ENCODE measurements around the gene DUS1L. TPM values are rescaled to one million over a fixed set of nuclear protein-coding genes. Genes with fewer than 3 reads are reported as not detected.

The DUS1L gene
- polyA plus RNA-seq, 1 of the 3 experiments (the other 2 are of a cell fraction) = 163 TPM

DNA sequence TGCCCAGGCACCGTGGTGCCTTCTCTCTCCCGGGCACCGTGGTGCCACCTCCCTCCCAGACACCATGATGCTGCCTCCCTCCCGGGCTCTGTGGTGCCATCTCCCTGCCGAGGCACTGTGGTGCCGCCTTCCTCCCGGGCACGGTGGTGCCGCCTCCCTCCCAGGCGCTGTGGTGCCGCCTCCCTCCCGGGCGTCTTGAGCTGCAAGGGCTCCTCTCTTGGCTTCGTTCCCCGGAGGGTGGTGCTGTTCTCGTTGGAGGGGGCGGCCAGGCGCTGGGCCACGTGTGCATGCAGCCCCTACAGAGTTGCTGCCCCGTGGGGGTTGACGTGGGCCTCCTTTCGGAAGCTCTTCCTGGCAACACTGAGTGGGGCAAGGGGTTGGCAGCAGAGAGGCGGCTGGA lies 51.2 kb downstream of the DUS1L start:
- Histone ChIP-seq H3K79me2 (ENCODE audit: insufficient read depth) (peaks cover 6% of the 10 kb centered on the region; the same call in 1 of the 2 replicates), H4K20me1 (ENCODE audit: insufficient read depth) (no peaks in the 10 kb centered on the region), H3K4me1 (ENCODE audit: control insufficient read depth in 1 of 2, insufficient read depth in 2 of 2, low read depth in 1 of 2, low read length in 1 of 2) (peaks cover 0 to 21% of the 10 kb centered on the region in 2 experiments; a peak in 1 of 4 replicates), H3K4me3 (ENCODE audit: low read depth in 2 of 2, low read length in 1 of 2) (no peak overlapping the region), H3K9me2 (no peaks in the 10 kb centered on the region), H3K9ac (no peak overlapping the region), H3K27ac (ENCODE audit: low read depth in 2 of 2, low read length in 1 of 2) (no peak overlapping the region; a peak in 1 of 4 replicates), H3K36me3 (replicated peaks in 1 of 2; ENCODE audit: control insufficient read depth in 1 of 2, insufficient read depth in 2 of 2, low read length in 1 of 2) (peaks cover 7 to 23% of the 10 kb centered on the region in 2 experiments), H3F3A (replicated peaks; ENCODE audit: insufficient read depth) (peaks cover 12% of the 10 kb centered on the region), H3K4me2 (no peak overlapping the region), H3K27me3 (ENCODE audit: insufficient read depth) (no peaks in the 10 kb centered on the region), H2AFZ (ENCODE audit: low read depth) (no peak overlapping the region), H3K9me3 (no peaks in the 10 kb centered on the region)
- peak; percentile 44 for DNase-seq
- ChIA-PET POLR2A (no interaction called here), CTCF (interaction anchor here (1.1 to 35.7 kb wide), 5 partner anchors 16 to 145 kb away, joined by 3 to 1216 read pairs (median 8); partner anchors contain the start of genes DCXR, NOTUM and RAC3)
- TF ChIP-seq RXRA (IDR thresholded peaks at IDR 0.05; ENCODE audit: borderline replicate concordance, low read depth) = no peak
- no peak for TF ChIP-seq EP300 (IDR thresholded peaks at IDR 0.05; ENCODE audit: borderline replicate concordance in 1 of 2, low read depth in 1 of 2, low read length in 1 of 2)
- no peak for TF ChIP-seq TAF1 (IDR thresholded peaks at IDR 0.05; ENCODE audit: borderline replicate concordance, low read depth, low read length)
- TF ChIP-seq FOXM1 (IDR thresholded peaks at IDR 0.05; ENCODE audit: low read depth) = no peak
- 81% methylated on average over 21 of the region's 23 CpGs for WGBS (ENCODE audit: low lambda C conversion rate)

DNA sequence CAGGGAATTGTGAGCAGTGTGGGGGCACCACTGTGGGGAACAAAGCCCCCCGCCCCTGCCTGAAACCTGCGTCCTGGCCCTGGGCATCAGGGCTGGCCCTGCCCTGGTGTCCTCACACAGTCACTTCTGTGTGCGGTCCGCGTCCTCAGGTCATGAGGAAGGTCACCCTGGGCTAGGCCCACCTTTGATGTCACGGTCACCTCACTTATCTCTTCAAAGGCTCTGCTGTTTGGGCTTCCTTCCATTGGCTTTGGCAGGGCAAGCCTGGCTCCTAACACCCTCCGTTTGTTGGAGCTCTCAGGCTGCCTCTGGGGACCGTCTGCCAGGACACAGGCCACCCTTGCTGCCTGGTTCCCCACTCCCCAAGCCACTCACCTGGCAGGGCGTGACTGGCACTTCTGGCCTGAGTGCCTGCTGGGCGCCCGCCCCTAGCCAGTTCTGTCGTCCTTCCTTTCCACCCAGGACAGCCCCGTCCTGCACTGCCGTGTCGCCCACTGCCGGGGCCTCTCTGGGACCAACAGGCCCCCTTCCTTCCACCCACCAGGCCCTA lies 51.8 kb downstream of the DUS1L start:
- Histone ChIP-seq H3K4me2 (no peak overlapping the region), H3K27ac (ENCODE audit: low read depth in 2 of 2, low read length in 1 of 2) (peak overlapping the region in 1 of 2 experiments; percentile 82; a peak in 2 of 4 replicates), H4K20me1 (ENCODE audit: insufficient read depth) (no peaks in the 10 kb centered on the region), H3K9me2 (no peaks in the 10 kb centered on the region), H3K36me3 (replicated peaks in 1 of 2; ENCODE audit: control insufficient read depth in 1 of 2, insufficient read depth in 2 of 2, low read length in 1 of 2) (peaks cover 6 to 17% of the 10 kb centered on the region in 2 experiments), H3K27me3 (ENCODE audit: insufficient read depth) (no peaks in the 10 kb centered on the region), H3K9me3 (no peaks in the 10 kb centered on the region), H3K4me1 (ENCODE audit: control insufficient read depth in 1 of 2, insufficient read depth in 2 of 2, low read depth in 1 of 2, low read length in 1 of 2) (peaks cover 0 to 21% of the 10 kb centered on the region in 2 experiments; a peak in 1 of 4 replicates), H3K79me2 (ENCODE audit: insufficient read depth) (peaks cover 6% of the 10 kb centered on the region; the same call in 1 of the 2 replicates), H3F3A (replicated peaks; ENCODE audit: insufficient read depth) (peaks cover 12% of the 10 kb centered on the region), H2AFZ (ENCODE audit: low read depth) (no peak overlapping the region), H3K4me3 (ENCODE audit: low read depth in 2 of 2, low read length in 1 of 2) (no peak overlapping the region), H3K9ac (no peak overlapping the region)
- no peak for TF ChIP-seq JUND (IDR thresholded peaks at IDR 0.05)
- TF ChIP-seq USF2 (IDR thresholded peaks at IDR 0.05; ENCODE audit: borderline replicate concordance, low read depth, low read length) = no peak
- no peak for TF ChIP-seq GATA2 (CRISPR knock-in tag; IDR thresholded peaks at IDR 0.05)
- TF ChIP-seq RCOR1 (IDR thresholded peaks at IDR 0.05; ENCODE audit: low read length) = no peak
- no peak for TF ChIP-seq IRF3 (IDR thresholded peaks at IDR 0.05; ENCODE audit: low read depth, low read length)
- TF ChIP-seq TAF1 (IDR thresholded peaks at IDR 0.05; ENCODE audit: borderline replicate concordance, low read depth, low read length) = no peak
- TF ChIP-seq, protein P1, sequence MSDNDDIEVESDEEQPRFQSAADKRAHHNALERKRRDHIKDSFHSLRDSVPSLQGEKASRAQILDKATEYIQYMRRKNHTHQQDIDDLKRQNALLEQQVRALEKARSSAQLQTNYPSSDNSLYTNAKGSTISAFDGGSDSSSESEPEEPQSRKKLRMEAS (IDR thresholded peaks at IDR 0.05; ENCODE audit: low read depth) = no peak
- TF ChIP-seq FOXM1 (IDR thresholded peaks at IDR 0.05; ENCODE audit: low read depth) = no peak
- TF ChIP-seq RAD21 (IDR thresholded peaks at IDR 0.05; ENCODE audit: low read length) = no peak
- no peak for DNase-seq
- 99% methylated on average over 14 of the region's 16 CpGs for WGBS (ENCODE audit: low lambda C conversion rate)
- POLR2A ChIA-PET = interaction anchor here (1.0 kb wide), 1 partner anchor 35 kb away, joined by 4 read pairs; no protein-coding TSS in a partner anchor
- CTCF ChIA-PET = interaction anchor here (1.0 to 35.7 kb wide), 8 partner anchors 8 to 86 kb away, joined by 3 to 1216 read pairs (median 8); partner anchors contain the start of genes CENPX, DCXR, LRRC45 and MAFG
